Measurements from ENCODE around the gene PHRF1. TPM values are rescaled to one million over a fixed set of nuclear protein-coding genes. Genes with fewer than 3 reads are reported as not detected.

PHRF1 gene
- total RNA-seq, 2 experiments from 2014 or later: 43.1 to 44.5 TPM

DNA sequence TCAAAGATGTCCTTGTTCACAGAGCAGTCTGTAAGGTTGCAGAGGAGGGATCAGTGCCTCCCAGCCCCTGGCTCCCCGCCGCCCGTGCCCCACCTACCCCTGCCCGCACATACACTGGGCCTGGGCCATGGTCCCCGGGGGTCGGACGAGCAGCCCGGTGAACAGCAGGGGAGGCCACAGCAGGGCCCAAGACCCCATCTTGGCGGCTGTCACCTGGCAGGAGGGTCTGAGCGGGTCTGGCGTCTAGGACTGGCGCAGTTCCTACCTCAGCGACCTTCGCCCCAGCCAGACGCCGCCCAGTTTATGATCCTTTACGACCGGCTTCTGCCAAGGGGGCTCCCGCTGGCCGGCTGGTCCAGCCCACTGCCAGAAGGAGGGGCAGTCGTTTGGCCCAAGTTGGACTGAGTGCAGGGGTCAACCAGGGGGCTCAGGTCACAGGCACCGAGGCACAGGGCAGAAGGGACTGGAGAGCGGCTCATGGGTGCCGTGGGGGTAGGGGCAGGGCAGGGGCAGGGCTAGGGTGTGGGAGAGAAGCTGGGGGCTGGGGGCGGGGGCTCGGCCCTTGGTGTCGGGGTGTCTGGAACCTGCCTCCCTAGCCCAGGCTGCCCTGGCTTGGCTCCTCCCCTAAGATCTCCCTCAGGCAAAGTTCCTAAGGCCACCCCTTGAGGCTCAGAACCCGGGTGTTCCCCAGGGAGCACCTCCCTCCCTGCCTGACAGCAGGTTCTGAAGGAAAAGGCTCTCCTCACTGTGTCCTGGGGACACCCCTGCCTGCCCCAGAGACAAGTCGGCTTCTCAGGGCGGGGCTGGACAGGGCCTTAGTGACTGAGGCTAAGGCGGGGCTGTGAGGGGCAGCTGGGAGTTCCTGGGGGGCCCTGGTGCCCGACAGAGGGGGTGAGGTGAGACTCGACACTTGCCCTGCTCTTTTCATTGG, 48.7 kb downstream of the PHRF1 start, which contains the start of gene CDHR5:
CDHR5 (minus strand) TSS at position 251 of the 931 bp plus-strand sequence; CDS start at position 198, 53 bp downstream.
- TF ChIP-seq, protein P1, sequence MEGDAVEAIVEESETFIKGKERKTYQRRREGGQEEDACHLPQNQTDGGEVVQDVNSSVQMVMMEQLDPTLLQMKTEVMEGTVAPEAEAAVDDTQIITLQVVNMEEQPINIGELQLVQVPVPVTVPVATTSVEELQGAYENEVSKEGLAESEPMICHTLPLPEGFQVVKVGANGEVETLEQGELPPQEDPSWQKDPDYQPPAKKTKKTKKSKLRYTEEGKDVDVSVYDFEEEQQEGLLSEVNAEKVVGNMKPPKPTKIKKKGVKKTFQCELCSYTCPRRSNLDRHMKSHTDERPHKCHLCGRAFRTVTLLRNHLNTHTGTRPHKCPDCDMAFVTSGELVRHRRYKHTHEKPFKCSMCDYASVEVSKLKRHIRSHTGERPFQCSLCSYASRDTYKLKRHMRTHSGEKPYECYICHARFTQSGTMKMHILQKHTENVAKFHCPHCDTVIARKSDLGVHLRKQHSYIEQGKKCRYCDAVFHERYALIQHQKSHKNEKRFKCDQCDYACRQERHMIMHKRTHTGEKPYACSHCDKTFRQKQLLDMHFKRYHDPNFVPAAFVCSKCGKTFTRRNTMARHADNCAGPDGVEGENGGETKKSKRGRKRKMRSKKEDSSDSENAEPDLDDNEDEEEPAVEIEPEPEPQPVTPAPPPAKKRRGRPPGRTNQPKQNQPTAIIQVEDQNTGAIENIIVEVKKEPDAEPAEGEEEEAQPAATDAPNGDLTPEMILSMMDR (IDR thresholded peaks at IDR 0.05): no peak
- ChIA-PET CTCF (interaction anchor here (1.0 kb wide), 1 partner anchor 70 kb away, joined by 3 read pairs; no protein-coding TSS in a partner anchor), POLR2A (interaction anchor here (1.4 kb wide), 1 partner anchor 70 kb away, joined by 4 read pairs; no protein-coding TSS in a partner anchor)
- Mint-ChIP-seq H3K27me3 (peaks cover 21% of the 10 kb centered on the region), H3K9me3 (no peaks in the 10 kb centered on the region), H3K4me3 (no peak within 1 kb of the TSS), H3K27ac (no peak within 1 kb of the TSS), H3K4me1 (ENCODE audit: low read depth) (peaks cover 22% of the 10 kb centered on the region), H3K36me3 (ENCODE audit: low read depth) (peaks cover 4% of the 10 kb centered on the region)
- intact Hi-C loops (cut with micrococcal nuclease): no loop called here
- no peak for ATAC-seq
- DNase-seq: no peak

DNA sequence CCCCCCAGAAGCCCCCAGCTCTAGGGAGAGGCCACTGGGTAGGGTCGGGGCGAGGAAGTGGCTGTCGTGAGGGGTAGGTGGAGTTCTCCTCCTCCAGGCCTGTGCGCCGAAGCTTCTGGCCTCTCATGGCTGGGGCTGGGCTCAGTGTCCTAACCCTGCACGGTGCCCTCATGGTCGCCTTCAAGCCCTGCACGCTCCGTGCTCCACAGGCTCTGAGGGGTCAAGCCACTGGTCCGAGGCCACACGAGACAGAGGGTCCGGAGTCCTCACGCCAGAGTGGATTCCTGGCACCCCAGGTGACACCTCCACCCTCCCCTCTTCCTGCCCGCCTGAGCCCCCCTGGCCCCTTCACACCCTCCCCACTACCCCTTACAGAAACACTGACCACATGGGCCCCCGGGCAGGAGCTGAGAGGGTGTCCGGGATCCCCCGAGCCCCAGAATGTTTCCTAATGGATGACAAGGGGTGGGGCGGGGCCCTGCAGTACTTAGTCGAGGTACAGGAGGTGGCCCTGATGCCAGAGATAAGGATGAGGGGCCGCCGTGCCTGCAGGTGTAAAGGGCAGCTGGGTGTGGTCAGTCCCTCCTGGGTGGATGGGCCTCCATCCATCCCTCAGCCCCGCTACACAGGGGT, 49.5 kb downstream of the PHRF1 start:
- H3K36me3 Mint-ChIP-seq (ENCODE audit: low read depth): peaks cover 4% of the 10 kb centered on the region
- no peak for DNase-seq
- TF ChIP-seq, protein P1 (IDR thresholded peaks at IDR 0.05): no peak
- H3K4me3 Mint-ChIP-seq: no peak overlapping the region
- ChIA-PET CTCF (interaction anchor here (1.8 kb wide), 1 partner anchor 71 kb away, joined by 4 read pairs; no protein-coding TSS in a partner anchor), POLR2A (interaction anchor here (1.4 kb wide), 1 partner anchor 71 kb away, joined by 4 read pairs; no protein-coding TSS in a partner anchor)
- intact Hi-C loops (cut with micrococcal nuclease): no loop called here
- peaks cover 22% of the 10 kb centered on the region for H3K4me1 Mint-ChIP-seq (ENCODE audit: low read depth)
- no peak for ATAC-seq
- H3K27ac Mint-ChIP-seq: no peak overlapping the region
- H3K27me3 Mint-ChIP-seq: peaks cover 21% of the 10 kb centered on the region
- no peaks in the 10 kb centered on the region for H3K9me3 Mint-ChIP-seq

DNA sequence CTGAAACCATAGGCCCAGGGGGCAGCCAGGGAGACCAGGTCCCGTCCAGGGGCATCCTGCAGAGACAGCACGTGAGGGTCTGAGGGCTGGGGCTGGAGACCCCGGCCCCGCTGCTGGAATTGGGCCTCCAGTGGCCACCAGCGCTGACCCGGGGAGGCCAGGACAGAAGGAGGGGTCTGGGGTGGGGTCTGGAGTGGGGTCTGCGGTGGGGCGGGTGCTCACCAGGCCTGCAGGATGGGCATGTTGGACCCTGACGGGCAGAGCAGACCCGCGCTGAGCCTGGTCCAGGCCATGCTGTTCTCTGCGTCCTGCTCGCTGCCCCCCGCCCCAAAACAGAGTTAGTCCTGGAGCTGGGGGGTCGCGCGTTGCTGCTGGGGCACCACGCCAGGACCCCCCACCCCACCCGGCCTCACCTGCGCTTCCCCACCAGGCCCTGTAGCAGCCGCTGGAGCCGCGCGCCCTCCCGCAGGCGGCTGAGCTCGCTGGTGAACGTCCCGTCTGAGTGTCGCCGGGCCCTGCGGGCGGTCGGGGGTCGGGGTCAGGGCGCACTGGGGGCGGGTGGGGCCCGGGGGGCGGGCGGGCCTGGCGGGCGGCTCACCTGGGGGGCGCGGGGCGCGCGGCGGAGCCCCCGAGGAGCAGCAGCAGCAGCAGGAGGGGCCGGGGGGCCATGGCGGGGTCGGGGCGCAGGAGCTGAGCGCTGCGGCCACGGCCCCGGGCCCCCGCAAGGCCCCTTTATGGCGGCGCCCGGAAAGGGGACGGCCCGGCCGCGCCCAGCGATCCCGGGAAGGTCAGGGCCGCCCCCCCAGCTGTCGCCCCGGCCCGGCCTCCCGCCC, 50.4 kb downstream of the PHRF1 start, which contains the start of gene SCT:
SCT (minus strand) TSS at position 707 of the 833 bp plus-strand sequence; CDS start at position 669, 38 bp downstream.
- TF ChIP-seq, protein P1 (IDR thresholded peaks at IDR 0.05): no peak
- DNase-seq (no peak), ATAC-seq (no peak)
- H3K9me3 Mint-ChIP-seq: no peaks in the 10 kb centered on the region
- H3K4me3 Mint-ChIP-seq: no peak within 1 kb of the TSS
- CTCF ChIA-PET: interaction anchor here (1.8 kb wide), 1 partner anchor 72 kb away, joined by 4 read pairs; no protein-coding TSS in a partner anchor
- H3K27ac Mint-ChIP-seq: no peak within 1 kb of the TSS
- intact Hi-C loops (cut with micrococcal nuclease): no loop called here
- peaks cover 4% of the 10 kb centered on the region for H3K36me3 Mint-ChIP-seq (ENCODE audit: low read depth)
- peaks cover 21% of the 10 kb centered on the region for H3K27me3 Mint-ChIP-seq
- POLR2A ChIA-PET: interaction anchor here (0.7 to 1.5 kb wide), 5 partner anchors 11 to 72 kb away, joined by 3 to 4 read pairs (median 4); partner anchors contain the start of gene IRF7
- peaks cover 22% of the 10 kb centered on the region for H3K4me1 Mint-ChIP-seq (ENCODE audit: low read depth)

DNA sequence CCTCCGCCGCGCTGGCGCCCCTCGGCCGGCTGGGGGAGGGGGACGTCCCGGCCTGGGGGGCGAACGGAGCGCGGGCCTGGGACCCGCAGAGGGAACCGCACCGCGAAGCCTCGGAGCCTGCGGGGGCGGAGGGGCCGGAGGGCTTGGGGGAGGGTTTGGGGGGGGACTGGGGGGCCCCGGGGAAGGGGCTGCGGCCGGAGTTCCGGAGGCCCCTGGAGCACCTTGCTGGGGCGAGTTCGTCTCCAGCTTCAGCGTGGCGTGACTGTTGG, 51.0 kb downstream of the PHRF1 start:
- POLR2A ChIA-PET: interaction anchor here (0.8 to 1.5 kb wide), 3 partner anchors 11 to 66 kb away, joined by 4 read pairs; partner anchors contain the start of gene IRF7
- Mint-ChIP-seq H3K4me1 (ENCODE audit: low read depth) (peaks cover 22% of the 10 kb centered on the region), H3K27me3 (peaks cover 21% of the 10 kb centered on the region), H3K36me3 (ENCODE audit: low read depth) (peaks cover 2% of the 10 kb centered on the region), H3K4me3 (no peak overlapping the region), H3K27ac (no peak overlapping the region), H3K9me3 (no peaks in the 10 kb centered on the region)
- CTCF ChIA-PET: interaction anchor here (1.8 kb wide), 1 partner anchor 72 kb away, joined by 4 read pairs; no protein-coding TSS in a partner anchor
- intact Hi-C loops (cut with micrococcal nuclease): no loop called here
- DNase-seq: no peak
- no peak for ATAC-seq
- TF ChIP-seq, protein P1 (IDR thresholded peaks at IDR 0.05): no peak
